Effector memory CD4-positive, alpha-beta T cell (primary cell): ENCODE data around the gene RNMT.

Experiments used
- DNase-seq, 3 donors: peaks; one replicate each; pipeline ENCODE4 v3.0.0-alpha.2; 2020
- H3K27ac ChIP-seq: 2 replicates; pipeline ENCODE4 v1.7.0; 2013; ENCODE audit warnings: mild to moderate bottlenecking, low read length, moderate library complexity; ENCODE audit not compliant: insufficient read depth, poor library complexity, severe bottlenecking
- H3K27me3 ChIP-seq: replicated peaks from 2 replicates; pipeline ENCODE4 v1.7.0; 2013; ENCODE audit warnings: mild to moderate bottlenecking, low read length; ENCODE audit not compliant: insufficient read depth, control insufficient read depth, poor library complexity, severe bottlenecking
- H3K36me3 ChIP-seq: 2 replicates; pipeline ENCODE4 v1.7.0; 2013; ENCODE audit warnings: mild to moderate bottlenecking, low read length, moderate library complexity; ENCODE audit not compliant: control insufficient read depth, insufficient read depth
- H3K4me1 ChIP-seq: 2 replicates; pipeline ENCODE4 v1.7.0; 2013; ENCODE audit warnings: low read length, mild to moderate bottlenecking; ENCODE audit not compliant: control insufficient read depth, insufficient read depth, poor library complexity, severe bottlenecking
- H3K4me3 ChIP-seq: 2 replicates; pipeline ENCODE4 v1.7.0; 2013; ENCODE audit warnings: low read length, low read depth, mild to moderate bottlenecking; ENCODE audit not compliant: insufficient read depth, poor library complexity, severe bottlenecking
- H3K9me3 ChIP-seq: 2 replicates; pipeline ENCODE4 v1.7.0; 2013; ENCODE audit warnings: mild to moderate bottlenecking, low read length, moderate library complexity; ENCODE audit not compliant: control insufficient read depth

RNMT gene

GRCh38 chr18:13775058-13775457 lies 48.6 kb downstream of the RNMT start:
- no peaks in the 10 kb centered on the region for H3K4me1 ChIP-seq
- H3K27ac ChIP-seq: no peak overlapping the region
- peaks cover under 1% of the 10 kb centered on the region for H3K9me3 ChIP-seq
- H3K27me3 ChIP-seq: no peaks in the 10 kb centered on the region
- H3K36me3 ChIP-seq: no peaks in the 10 kb centered on the region
- DNase-seq: no peak
- no peak overlapping the region for H3K4me3 ChIP-seq

DNA sequence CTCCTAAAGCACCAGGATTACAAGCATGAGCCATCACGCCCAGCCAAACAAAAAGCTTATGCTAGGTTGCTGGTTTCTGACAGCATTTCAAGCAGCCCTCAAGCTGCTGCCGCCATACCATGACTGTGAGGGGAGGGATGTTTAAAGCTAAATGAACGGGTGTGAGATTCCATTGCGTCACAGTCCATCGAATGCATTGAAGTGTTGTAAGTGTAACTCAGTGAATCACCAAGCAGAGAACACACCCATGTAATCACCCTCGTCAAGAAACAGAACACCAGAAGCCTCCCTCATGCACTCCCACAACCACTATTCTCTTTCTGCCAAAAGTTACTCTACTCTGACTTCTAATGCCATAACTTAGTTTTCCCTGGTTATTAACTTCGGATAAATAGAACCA lies 64.7 kb downstream of the RNMT start:
- Histone ChIP-seq H3K36me3 (no peaks in the 10 kb centered on the region), H3K27me3 (no peaks in the 10 kb centered on the region), H3K4me1 (no peaks in the 10 kb centered on the region), H3K27ac (no peak overlapping the region), H3K4me3 (no peak overlapping the region), H3K9me3 (no peaks in the 10 kb centered on the region)
- DNase-seq: no peak

DNA sequence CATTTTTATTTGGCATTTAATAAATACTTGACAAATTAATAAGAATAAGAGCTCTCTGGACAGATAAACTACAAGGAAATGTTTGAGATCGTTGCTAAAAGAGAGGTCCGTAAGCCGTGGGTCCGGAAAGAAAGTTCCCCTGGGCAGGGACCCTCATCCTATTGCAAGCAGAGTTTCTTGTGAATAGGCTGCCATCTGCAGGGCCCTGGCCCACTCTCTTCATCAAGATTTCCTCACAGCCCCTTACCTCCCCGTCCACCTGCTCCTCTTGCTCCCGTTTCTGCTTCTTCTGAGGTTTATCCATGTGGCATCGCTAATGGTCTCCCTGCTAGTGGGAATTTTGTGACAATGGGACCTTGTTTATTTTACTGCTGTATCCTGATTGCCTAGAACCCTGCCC lies 67.3 kb downstream of the RNMT start:
- H3K4me3 ChIP-seq: no peak overlapping the region
- H3K27ac ChIP-seq: no peak overlapping the region
- H3K9me3 ChIP-seq: no peaks in the 10 kb centered on the region
- H3K4me1 ChIP-seq: no peaks in the 10 kb centered on the region
- H3K36me3 ChIP-seq: no peaks in the 10 kb centered on the region
- no peak for DNase-seq
- no peaks in the 10 kb centered on the region for H3K27me3 ChIP-seq

DNA sequence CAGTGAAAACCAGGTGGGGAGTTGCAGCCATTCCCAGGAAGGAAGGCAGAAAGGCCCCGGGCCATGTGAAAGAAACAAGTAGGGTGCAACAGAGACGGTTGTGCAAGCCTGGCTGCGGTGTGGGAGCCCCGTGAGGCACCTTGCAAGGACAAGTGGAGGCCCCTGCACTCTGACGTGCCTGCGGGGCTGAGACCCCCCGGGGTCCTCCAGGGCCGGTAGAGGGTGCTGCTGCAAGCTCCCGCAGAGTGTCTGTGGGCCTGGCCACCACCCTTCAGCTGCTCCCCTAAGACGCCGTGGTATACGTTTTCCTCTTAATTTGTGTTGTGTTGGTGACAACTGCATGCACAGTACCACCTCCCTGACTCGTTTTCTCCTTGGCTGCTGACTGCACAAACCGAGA lies 70.0 kb downstream of the RNMT start:
- H3K4me1 ChIP-seq: no peaks in the 10 kb centered on the region
- H3K27me3 ChIP-seq: no peaks in the 10 kb centered on the region
- DNase-seq: no peak
- H3K27ac ChIP-seq: no peak overlapping the region
- H3K4me3 ChIP-seq: no peak overlapping the region
- no peaks in the 10 kb centered on the region for H3K9me3 ChIP-seq
- H3K36me3 ChIP-seq: no peaks in the 10 kb centered on the region

DNA sequence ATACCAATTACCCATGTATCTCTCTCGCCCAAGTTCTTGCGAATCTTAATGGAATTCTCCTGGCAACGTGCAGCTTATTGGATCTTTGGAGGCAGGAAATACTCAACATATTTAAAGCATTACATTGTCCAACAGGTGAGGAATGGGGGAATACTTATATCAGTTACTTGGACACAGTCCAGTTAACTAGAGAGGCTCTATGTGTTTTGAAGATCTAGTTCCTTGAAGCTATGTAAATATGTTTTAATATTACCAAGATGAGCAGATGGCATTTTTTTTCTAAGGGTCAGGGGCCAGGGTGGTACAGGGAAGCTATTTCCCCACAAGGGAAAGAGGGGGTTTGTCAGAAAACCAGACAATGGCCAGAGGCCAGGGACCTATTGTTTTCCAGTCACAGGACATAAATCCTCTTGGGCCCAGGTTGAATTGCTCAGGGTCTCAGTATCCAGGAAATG lies 70.7 kb downstream of the RNMT start:
- Histone ChIP-seq H3K9me3 (no peaks in the 10 kb centered on the region), H3K4me1 (no peaks in the 10 kb centered on the region), H3K4me3 (no peak overlapping the region), H3K27ac (no peak overlapping the region), H3K36me3 (no peaks in the 10 kb centered on the region), H3K27me3 (peaks cover under 1% of the 10 kb centered on the region)
- DNase-seq: no peak

- peaks cover 4% of the 10 kb centered on the region for H3K27me3 ChIP-seq
- no peaks in the 10 kb centered on the region for H3K9me3 ChIP-seq
Measured at GRCh38 chr18:13799396-13799795, 72.9 kb downstream of the RNMT start.

GRCh38 chr18:13800505-13801259 lies 74.2 kb downstream of the RNMT start:
- H3K9me3 ChIP-seq: no peaks in the 10 kb centered on the region
- H3K4me3 ChIP-seq: no peak overlapping the region
- peaks cover 4% of the 10 kb centered on the region for H3K27me3 ChIP-seq
- no peak for DNase-seq
- no peaks in the 10 kb centered on the region for H3K36me3 ChIP-seq
- no peak overlapping the region for H3K27ac ChIP-seq
- no peaks in the 10 kb centered on the region for H3K4me1 ChIP-seq

More at GRCh38 chr18:13799396-13799795, 72.9 kb downstream of the RNMT start:
- DNase-seq: no peak
- Histone ChIP-seq H3K4me3 (no peak overlapping the region), H3K36me3 (no peaks in the 10 kb centered on the region), H3K27ac (no peak overlapping the region), H3K4me1 (no peaks in the 10 kb centered on the region)

DNA sequence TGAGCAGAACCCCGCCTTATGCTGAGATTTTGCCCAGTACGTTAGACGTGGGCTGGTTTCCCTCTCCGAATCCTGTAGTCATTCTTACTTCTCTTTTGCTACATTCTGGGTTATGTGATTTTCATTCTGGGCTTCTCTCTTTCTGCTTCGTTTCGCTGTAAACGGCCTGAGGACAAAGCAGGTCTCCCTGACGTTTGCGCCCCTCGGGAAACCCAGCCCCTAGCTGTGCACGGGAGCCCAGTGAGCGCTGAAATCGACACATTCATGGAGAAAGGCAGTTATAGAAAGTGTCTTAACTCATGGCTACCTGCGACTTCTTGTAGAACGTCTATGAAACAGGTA lies 74.8 kb downstream of the RNMT start:
- H3K9me3 ChIP-seq: no peaks in the 10 kb centered on the region
- no peak for DNase-seq
- peaks cover 4% of the 10 kb centered on the region for H3K27me3 ChIP-seq
- H3K4me1 ChIP-seq: no peaks in the 10 kb centered on the region
- H3K4me3 ChIP-seq: no peak overlapping the region
- H3K36me3 ChIP-seq: no peaks in the 10 kb centered on the region
- H3K27ac ChIP-seq: no peak overlapping the region

DNA sequence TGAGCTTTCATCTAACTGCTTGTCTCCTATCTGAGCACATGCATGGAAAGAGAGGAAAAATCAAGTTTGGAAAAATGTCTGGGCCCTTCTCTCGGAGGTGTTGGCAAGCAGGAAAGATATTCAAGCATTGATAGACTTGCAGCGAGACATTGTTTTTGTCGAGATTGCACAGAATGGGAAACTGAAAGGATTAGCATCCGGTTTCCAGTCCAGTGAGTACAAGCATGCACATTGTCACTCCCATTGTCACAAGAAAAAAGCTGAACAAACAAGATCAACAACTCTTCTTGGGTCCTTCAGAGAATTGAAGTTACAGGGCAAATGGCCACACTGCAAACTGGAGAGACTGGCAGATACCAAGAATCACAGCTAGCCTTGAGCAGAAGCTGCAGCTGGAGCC lies 77.8 kb downstream of the RNMT start:
- Histone ChIP-seq H3K4me1 (no peaks in the 10 kb centered on the region), H3K27ac (no peak overlapping the region), H3K36me3 (no peaks in the 10 kb centered on the region), H3K9me3 (no peaks in the 10 kb centered on the region), H3K4me3 (no peak overlapping the region), H3K27me3 (peaks cover 4% of the 10 kb centered on the region)
- no peak for DNase-seq

GRCh38 chr18:13808294-13809042 lies 82.0 kb downstream of the RNMT start:
- H3K36me3 ChIP-seq: no peaks in the 10 kb centered on the region

More at GRCh38 chr18:13808294-13809042, 82.0 kb downstream of the RNMT start:
- no peaks in the 10 kb centered on the region for H3K4me1 ChIP-seq
- H3K27me3 ChIP-seq: no peaks in the 10 kb centered on the region
- DNase-seq: no peak
- H3K9me3 ChIP-seq: no peaks in the 10 kb centered on the region
- H3K27ac ChIP-seq: no peak overlapping the region
- no peak overlapping the region for H3K4me3 ChIP-seq
